Fibroblast of skin of scalp (primary cell): ENCODE data around the gene STK39.
A peak's percentile ranks its signal among the peaks of the same experiment; 100 is the strongest.

Experiments used
- DNase-seq: peaks from one replicate; pipeline ENCODE4 v3.0.0-alpha.2; 2013

The STK39 gene

DNA sequence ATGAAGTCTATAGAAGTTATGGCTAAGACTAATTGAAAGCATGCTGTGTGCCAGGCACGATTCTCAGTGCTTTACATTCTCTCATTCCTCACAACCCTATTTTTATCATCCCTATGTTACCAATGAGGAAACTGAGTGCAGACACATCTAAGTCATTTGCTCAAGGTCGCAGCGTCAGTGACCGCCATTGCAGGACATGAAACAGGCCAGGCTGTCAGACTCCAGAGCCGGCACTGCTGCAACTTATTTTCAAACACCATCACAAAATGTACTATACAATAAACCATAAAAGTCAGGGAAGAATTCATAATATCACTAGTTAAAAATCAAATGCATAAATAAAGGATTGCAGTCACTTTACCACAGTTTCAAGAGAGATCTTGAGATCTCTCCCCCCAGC is 5.6 kb downstream of the STK39 start:
- DNase-seq = no peak

DNA sequence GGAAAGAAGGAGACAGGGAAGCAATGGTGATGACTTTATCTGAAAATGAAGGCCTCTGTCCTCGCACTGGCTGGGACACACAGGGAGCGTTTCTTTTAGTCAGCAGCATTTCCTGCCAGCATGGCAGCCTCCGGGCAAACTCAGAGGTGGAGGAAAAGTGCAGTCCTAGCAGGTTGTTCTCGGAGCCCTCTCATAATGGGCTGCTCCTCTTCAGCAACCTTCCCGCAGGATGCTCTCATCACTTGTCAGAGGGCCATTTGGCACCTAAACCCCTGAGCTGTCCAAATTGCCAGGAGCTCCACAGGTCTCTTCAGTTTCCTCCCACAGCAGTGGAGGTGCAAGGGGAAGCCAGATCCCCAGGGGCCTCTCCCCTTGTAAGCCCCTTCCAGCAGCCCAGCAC is 6.2 kb downstream of the STK39 start:
- no peak for DNase-seq

DNA sequence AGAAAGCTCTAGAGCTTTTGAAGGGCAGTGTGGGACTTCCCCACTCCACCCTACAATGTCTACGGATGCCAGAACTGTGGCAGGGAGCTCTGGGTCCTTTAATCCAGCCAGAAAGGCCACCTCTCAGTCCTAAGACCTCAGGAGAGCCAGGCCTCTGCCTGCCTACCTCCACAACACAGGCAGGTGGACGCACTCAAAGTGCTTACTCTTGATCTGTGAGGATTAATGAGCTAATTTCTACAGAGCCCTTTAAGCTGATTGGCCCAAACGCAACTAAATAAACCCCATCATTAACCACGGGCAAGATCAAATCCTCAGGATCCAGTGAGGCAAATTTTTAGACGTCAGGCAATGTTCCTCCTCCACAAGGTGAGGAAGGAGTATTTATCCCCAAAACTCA is 8.1 kb downstream of the STK39 start:
- DNase-seq = no peak

DNA sequence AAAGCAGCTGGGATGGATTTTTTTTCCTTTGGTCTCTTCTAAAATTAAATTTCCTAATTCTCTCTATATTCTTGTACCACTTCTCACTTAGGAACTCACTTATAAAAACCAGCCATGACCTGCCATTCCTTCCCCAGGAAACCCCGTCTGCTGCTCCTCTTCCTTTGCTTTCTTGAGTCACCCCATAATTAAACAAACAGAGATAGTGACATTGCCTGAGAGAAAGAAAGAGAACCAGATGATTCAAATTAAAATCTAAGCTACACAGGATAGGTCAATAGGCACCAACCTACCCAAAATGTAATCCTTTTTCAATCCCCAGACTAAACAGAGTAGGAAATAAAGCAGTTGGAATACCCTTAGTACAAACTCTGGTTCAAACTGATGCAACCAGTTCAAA is 9.7 kb downstream of the STK39 start:
- DNase-seq = no peak

DNA sequence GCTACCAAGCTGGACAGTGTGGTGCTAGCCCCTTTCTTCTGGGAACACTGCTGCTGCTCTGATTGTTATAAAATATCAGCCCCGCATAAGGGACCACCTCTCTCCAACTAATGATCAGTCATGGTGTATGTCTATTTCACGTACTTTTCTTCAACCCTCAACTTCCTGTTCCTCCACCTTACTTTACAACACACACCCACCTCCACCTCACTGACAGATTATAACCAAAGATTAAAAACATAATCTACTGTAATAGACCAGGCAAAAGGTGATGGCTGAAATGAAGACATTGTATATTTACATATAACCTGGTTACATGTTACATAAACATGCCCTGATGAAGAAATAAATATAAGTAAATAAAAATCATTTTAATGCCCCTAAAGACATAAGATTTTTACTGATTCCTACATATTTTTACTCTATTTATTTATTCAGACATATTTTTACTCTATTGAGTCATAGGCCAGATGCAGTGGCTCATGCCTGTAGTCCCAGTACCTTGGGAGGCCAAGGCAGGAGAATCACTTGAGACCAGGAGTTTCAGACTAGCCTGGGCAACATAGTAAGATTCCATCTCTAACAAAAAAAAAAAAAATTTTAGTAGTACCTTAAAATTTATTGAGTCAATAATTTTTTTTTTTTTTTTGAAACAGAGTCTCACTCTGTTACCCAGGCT is 12.8 kb downstream of the STK39 start:
- no peak for DNase-seq

DNA sequence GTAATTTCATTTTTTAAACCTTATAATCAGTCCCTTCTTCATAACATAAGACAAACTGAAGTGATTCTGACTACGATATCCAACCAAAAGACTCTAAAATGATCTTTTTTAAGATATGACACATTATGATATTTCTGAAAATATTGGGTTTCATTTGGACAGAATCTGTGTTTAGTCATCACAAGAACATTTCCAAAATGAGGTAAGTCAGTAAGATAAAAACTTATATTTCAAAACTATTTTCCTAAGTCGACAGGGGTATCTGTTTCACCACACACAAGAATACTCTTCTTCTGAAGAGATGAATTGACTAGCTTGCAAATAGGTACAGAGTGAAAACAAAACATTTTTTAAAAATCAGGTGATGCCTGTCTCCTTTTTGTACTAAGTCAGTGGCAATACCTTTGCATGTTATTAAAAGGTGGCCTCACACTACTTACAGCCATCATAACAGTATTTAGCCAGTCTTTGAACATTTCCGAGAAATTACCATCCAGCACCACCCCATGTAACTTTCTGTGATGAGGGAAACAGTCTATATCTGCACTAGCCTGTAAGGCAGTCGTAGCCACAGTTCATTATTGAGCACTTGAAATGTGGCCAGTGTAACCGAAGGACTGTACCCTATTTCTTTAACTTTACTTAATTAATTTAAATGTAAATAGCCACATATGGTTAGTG is 13.5 kb downstream of the STK39 start:
- no peak for DNase-seq

DNA sequence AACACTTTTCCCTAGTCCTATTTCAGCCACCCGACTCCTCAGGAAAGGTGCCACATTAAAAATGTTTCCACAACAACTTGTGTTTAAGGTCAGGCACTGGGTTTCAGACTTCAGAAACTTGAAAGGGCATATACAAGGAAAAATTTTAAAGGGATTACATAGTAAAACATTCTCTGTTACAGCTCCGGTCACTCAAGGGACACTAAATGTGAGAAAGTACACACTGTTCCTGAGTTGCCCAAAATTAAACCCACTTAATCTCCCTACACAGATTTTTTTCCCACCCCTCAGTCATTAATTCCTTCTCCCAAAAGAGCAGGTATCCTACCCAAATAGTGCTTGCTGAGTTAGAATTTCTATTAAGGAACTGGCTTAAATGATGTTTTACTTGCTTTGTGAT is 14.2 kb downstream of the STK39 start:
- DNase-seq = no peak

DNA sequence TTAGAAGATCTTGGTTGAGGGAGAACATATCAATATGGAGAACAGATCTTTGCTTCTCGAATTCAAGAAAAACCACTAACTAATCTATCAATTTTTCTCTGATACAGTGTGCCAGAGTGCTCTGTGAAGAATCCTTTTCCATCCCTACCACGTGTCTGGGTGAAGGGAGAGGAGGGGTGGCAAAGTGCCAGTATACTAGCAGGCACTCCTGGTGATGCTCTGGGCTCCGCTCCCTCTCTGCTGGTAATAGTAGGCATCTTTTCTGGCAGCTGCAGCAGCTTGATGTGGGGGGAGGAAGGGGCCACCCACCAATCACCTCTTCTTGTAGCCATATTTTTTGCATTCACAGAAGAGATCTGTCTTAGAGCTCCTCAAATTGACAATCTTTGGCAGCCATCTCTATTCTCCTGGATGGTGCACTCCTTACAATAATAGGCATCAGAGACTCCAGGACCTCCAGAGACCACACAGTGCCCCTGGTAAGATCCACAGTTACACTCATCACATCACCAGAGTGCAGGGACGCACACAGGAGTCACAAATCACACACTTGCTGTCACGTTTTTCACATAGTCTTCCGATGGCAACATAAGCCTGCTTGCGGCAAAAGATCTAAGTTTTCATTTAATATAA is 15.7 kb downstream of the STK39 start:
- DNase-seq = no peak

DNA sequence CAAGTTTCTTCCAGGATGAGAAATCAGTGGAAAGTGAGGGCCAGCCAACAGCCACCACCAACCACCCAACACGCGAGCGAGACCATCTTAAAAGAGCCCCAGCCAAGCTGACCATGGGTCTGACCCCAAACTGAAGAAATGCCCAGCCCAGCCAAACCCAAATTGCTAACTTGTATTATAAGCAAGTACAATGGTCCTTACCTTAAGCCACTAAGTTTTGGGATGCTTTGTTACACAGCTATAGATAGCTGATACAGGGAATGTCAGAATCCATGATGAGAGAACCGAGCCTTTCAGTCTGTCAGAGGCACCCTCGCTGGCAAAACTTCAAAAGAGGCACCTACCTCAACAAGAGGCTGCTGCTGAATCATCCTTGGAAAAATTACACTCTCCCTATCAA is 17.0 kb downstream of the STK39 start:
- DNase-seq = no peak

DNA sequence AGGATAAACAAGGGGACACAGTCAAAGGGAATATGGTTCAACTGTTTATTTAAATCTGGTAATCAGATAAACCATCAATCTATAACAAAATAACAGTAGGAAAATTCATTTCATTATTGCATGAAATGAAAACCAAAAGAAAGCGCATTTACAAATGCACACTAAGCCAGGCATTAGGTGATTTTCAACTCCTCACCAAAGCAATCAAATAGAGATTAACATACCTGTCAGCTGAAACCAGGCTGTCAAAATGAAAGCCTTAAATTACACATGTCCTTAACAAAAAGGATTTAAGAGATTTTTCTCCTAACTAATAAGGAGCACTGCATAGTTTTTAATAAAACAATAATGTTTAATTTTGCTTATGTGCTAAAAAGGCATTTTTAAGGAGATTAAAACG is 23.0 kb downstream of the STK39 start:
- DNase-seq = no peak

DNA sequence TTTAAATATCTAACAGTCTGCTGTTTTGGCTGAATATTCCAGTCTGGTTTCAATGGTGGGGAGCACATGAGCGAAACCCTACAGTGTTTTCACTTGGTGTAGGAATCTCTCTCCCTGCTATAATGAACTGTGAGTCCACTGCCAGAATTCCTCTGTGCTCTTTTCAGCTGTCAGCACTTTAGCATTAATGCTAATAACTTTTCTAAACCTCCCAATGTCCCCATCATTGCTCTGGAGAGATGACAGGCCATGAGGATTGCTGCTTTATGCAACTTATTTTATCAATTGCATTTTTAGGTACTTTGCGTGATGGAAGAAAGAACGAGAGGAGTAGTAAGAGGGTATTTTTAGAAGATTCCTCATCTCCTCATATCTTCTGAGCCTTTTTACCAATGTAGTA is 25.3 kb downstream of the STK39 start:
- no peak for DNase-seq

DNA sequence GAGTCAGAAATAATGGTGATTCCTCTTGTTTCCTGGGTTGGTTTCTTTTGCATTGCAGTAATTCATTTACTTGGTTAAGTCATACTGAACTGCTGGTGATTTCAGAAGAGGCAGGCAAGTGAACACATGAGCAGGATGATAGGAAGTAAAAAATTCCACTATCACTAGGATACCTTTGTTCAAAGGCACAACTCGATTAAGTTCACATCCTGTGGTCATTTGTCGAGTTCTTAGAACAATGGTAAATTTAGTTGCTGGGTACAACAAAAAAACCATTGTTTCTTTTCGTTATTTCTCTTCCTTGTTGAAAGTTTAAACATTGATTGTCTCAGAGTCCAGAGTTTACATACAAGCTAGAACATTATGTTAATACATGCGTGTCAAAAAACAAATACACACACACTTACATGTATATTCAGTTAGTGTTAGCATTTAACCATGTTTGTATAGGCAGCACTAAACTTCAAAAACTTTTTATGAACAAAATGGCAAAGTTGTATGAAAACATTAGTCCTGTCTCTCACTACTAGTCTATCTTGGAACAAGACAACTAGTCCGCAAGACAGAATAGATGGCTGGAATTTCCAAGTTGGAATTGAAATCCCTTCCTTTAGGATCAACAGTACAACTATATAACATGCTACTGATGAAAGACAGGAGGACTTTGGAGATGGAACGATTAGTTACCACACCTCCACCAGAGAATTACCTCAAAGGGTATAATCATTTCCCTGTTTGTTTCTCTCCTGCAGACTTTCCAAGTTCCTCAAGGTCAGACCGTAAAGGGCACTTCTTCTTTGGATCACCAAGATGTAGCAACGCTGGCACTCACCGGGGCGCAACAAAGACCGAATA is 26.2 kb downstream of the STK39 start:
- DNase-seq = no peak

DNA sequence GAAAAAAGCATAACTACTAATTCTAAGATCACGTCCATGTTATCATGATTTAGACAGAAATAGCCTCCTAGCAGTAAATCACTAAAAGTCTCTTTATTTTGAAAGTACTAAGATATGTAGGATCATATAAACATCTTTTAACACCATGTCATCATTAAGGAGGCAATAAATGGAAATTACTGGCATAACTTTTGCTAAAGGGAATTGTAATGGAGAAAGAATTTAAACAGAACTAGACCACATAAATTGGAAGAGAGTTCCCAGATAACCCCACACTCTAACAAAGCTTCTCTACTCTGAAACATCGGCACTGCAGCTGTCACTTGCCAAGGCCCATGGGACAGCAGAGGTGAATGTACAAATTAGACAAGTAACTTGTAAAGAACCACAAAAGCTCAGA is 29.5 kb downstream of the STK39 start:
- DNase-seq = peak; percentile 20

DNA sequence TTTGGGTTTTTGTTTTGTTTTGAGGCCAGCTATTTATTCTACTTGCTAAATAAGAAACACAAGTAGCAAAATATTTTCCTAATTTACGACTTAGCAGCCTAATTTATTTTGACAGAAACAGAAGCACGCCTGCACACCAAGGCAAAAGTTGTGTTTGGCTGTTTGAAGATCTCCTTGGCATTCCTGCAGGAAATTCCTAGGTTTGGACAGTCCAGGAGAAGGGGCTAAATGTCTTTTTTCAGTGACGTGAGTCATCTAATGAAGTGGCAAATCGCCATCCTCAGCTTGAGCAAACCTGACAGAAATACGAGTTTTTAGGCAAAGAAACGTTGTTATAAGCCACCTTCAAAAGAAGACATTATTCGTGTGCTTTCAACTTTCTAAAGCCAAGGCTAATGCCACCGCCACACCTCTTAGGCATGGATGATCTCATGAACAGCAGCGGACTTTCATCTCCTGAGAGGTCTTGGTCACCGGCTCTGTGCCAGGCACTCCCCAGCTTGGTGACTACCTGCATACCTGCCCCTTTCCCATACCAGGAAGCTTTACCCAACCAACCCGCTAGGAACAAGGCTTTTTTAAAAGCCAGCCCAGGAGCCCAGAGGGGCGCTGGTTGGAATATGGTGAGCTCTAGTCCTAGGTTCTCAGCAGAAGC is 30.9 kb downstream of the STK39 start:
- peak; percentile 57 for DNase-seq

DNA sequence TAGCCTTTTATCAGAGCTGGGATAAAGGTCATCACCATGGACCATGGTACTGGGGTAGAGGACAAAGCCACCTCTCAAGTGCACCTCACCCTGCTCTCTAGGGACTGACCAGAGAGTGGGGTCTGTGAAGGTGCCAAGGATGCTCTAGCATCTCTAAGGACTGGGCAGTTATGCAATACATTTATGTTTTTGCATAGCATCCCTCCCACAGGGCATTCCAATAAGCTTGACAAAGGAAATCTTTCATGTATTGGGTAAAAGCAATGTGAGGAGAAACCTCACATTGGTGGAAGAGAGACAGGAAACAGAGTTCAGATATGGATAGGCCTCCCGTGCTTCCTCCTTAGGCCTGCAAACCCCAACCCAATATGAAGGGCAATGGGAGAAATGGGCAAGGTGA is 31.6 kb downstream of the STK39 start:
- peak; percentile 38 for DNase-seq

DNA sequence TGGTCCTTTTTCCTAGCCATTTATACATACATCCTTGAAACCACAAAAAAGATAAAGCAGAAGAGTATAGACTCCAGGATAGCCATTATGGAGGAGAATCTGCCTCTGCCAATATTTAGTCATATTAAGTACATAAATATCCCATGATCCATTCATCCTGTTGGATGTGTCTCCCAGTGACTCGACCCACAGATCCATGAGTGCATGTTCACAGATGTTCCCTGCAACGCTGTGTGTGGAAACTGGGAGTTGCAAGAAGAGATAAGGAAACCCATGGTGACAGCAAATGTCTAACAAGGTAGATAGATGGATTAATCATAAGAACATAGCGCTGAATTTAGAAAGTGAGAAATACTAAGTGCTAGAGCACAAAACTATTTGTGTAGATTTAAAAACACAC is 34.5 kb downstream of the STK39 start:
- DNase-seq = no peak

DNA sequence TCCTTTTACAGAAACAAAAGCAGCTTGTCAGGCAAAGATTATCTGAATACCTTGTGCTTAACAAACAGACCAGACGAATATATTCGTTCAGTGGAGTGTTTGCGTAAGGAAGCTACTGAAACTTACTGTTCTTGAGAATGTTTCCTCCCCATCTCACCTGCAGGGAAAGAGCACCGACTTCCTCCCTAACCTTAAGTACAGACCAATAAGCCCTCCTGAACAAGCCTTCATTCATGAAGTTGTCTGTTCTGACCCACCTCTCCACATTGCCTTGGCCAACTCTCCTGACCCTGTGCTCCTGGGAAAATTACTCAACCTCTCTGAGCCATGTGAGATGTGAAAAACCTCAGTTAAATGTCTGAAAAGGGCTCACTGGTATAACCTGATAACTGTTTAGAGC is 35.2 kb downstream of the STK39 start:
- DNase-seq = no peak

DNA sequence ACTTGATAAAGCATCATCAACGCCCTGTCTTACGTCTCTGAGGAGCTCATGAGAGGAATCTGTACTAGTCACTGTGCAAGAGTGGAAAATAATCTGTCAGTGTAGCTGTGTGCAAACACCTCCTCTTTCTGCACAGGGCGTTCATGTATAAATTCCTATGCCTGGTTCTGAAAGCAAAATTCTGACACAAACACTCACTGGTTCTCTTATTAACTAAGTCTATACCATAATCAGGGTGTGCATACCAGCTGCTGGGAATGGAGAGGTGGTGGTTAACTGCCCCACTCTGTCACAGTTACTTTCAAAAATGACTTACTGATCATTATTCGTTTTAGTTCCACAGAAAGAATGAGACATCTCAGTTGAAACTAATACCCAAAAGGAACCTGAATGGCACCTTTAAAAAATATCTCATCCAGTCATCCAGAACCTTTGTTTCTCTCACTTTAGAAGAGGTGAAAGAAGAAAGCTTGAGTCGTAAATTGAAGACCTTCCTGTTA is 35.7 kb downstream of the STK39 start:
- DNase-seq = no peak

DNA sequence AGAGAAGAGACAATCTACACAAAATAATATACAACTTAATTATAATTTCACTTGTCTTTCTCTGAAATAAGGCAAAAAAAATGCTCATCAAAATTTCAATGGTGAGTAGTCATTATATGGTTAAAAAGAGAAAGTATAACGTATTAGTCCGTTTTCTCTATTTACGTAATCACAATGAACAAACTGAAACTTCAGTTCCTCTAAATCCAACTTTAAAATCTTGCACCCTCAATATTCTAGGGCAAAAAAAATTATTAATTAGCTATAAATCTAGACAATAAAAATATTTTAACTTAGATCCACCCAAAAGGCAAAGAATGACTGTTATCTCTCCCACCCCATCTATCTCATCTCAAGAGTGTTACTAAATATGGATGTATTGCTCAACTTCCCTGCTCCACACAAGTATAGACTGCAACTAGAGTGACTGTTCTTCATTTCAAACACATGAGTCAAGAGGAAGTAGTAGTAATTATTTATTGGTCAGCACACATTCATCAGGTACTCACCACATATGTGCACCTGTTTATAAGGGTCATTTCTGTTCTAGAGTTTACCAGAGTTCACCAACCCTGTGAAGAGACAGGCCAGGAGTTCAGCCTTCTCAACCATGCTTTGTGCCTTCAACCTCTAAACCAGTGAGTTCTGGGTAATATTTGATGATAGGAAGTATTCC is 36.4 kb downstream of the STK39 start:
- DNase-seq = peak; percentile 78

DNA sequence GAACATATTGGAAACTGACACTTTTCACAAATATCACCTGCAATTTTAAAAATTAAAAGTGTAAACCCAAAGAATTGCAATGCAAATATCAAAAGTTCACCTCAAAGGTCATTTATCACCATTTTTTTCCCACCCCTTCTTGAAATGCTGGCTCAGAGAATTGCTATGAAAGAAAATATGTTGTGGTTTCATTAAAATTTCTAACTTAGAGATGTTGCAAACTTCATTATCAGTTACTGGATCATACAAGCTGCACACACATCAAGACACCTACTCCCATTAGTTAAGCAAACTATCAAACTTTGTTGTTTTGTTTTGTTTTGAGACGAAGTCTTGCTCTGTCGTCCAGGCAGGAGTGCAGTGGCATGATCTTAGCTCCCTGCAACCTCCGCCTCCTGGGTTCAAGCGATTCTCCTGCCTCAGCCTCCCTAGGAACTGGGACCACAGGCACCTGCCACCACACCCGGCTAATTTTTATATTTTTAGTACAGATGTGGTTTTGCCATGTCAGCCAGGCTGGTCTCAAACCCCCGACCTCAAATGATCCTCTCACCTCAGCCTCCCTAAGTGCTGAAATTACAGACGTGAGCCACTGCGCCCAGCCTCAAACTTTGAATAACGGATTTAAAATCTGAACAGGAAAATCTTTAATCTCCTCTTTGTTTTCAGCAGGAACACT is 37.0 kb downstream of the STK39 start:
- peak; percentile 29 for DNase-seq

DNA sequence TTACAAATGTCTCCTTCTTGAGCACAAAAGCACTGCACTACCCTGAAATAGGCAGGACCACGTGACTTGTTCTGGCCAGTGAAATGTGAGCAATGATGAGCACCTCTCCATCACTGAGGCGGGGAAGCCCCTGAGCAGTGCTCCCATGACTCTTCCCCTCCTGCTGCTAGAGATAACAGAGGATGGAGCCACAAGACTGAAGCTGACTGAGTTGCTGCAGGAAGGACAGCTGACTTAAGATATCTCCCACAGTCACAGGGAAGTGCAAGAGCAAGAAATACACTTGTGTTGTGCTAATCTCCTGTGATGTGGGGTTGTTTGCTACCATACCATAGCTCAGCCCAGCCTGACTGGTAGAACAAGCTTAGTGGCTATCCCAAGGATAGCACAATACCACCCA is 38.7 kb downstream of the STK39 start:
- no peak for DNase-seq
